ENCODE data around the gene RC3H2. TPM values are rescaled to one million over a fixed set of nuclear protein-coding genes. Genes with fewer than 3 reads are reported as not detected.

RC3H2 gene
- total and polyA plus RNA-seq, 10 of the 15 experiments (the other 5 are each of a cell fraction or from before 2014, with no cell fraction given), result 7.2 to 25.5 (median 16.1) TPM

DNA sequence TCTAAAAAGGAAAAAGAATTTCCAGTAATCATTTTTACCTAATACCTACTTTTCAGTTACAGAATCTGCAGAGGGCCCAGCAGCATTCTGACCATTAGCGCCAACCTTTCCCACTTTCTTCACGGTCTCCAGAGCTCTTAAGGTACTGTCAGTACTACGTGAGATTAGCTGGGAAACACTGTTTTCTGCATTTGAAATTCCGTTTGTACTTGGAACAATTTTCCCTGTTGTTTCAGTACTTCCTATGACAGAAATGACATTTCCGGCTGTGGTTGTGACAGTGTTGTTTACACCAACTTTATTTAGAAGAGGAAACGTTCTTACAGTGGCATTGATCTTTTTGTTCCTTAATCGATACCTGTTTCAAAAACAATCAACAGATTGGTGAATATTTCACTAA, 39.9 kb downstream of the RC3H2 start:
- ChIA-PET RAD21 (ENCODE audit: unreplicated experiment) (no interaction called here), SMC1A (ENCODE audit: uncharacterized antibody, unreplicated experiment) (interaction anchor here (0.5 kb wide), 1 partner anchor 24 kb away, joined by 3 read pairs; no protein-coding TSS in a partner anchor), CTCF (interaction anchor here (0.8 kb wide), 1 partner anchor 10 kb away, joined by 3 read pairs; no protein-coding TSS in a partner anchor), POLR2A (no interaction called here)
- Histone ChIP-seq H3K4me3 (no peak overlapping the region), H3K36me3 (ENCODE audit: control insufficient read depth in 2 of 2, insufficient read depth in 2 of 2, low read length in 1 of 2) (peaks cover 0 to 2% of the 10 kb centered on the region in 2 experiments; a peak in 1 of 4 replicates), H4K20me1 (ENCODE audit: control insufficient read depth, insufficient read depth) (no peaks in the 10 kb centered on the region), H3K9ac (ENCODE audit: control insufficient read depth, insufficient read depth, low read length) (no peak overlapping the region), H3K4me2 (ENCODE audit: control insufficient read depth, insufficient read depth) (no peak overlapping the region), H2AFZ (ENCODE audit: control insufficient read depth, low read depth, low read length) (no peak overlapping the region), H3K27ac (ENCODE audit: control insufficient read depth, insufficient read depth) (no peak overlapping the region), H3K4me1 (ENCODE audit: control insufficient read depth, insufficient read depth, low read length) (no peaks in the 10 kb centered on the region), H3K79me2 (ENCODE audit: control insufficient read depth, insufficient read depth, low read length) (no peaks in the 10 kb centered on the region), H3K9me3 (replicated peaks; ENCODE audit: control insufficient read depth, insufficient read depth, low read length) (no peaks in the 10 kb centered on the region), H3K27me3 (replicated peaks in 1 of 2; ENCODE audit: control insufficient read depth in 2 of 2, insufficient read depth in 2 of 2, low read length in 1 of 2) (no peaks in the 10 kb centered on the region)
- WGBS (ENCODE audit: insufficient coverage, insufficient replicate concordance, low lambda C conversion rate, missing lambda C conversion rate), result 81% methylated on average over 7 of the region's 7 CpGs
- intact Hi-C loops (cut with micrococcal nuclease; ENCODE audit: unreplicated experiment), result no loop called here
- TF ChIP-seq, protein P1, sequence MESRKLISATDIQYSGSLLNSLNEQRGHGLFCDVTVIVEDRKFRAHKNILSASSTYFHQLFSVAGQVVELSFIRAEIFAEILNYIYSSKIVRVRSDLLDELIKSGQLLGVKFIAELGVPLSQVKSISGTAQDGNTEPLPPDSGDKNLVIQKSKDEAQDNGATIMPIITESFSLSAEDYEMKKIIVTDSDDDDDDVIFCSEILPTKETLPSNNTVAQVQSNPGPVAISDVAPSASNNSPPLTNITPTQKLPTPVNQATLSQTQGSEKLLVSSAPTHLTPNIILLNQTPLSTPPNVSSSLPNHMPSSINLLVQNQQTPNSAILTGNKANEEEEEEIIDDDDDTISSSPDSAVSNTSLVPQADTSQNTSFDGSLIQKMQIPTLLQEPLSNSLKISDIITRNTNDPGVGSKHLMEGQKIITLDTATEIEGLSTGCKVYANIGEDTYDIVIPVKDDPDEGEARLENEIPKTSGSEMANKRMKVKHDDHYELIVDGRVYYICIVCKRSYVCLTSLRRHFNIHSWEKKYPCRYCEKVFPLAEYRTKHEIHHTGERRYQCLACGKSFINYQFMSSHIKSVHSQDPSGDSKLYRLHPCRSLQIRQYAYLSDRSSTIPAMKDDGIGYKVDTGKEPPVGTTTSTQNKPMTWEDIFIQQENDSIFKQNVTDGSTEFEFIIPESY (IDR thresholded peaks at IDR 0.05), result no peak
- TF ChIP-seq PBX3 (IDR thresholded peaks at IDR 0.05; ENCODE audit: insufficient replicate concordance, low read depth, low read length) (no peak), STAT1 (conservative IDR thresholded peaks at IDR 0.05) (no peak), NRF1 (conservative IDR thresholded peaks at IDR 0.05; ENCODE audit: low read depth, low read length) (no peak), EZH2 (IDR thresholded peaks at IDR 0.05; ENCODE audit: borderline replicate concordance, control insufficient read depth, low read depth, low read length) (no peak), SREBF1 (IDR thresholded peaks at IDR 0.05; ENCODE audit: low read length) (no peak), IKZF2 (IDR thresholded peaks at IDR 0.05) (no peak), SUPT20H (IDR thresholded peaks at IDR 0.05; ENCODE audit: borderline replicate concordance, control insufficient read depth, low read depth, low read length) (no peak), WRNIP1 (IDR thresholded peaks at IDR 0.05; ENCODE audit: borderline replicate concordance, low read depth, low read length) (no peak), NFYB (IDR thresholded peaks at IDR 0.05; ENCODE audit: insufficient read depth, low read depth, low read length) (no peak), TCF7 (IDR thresholded peaks at IDR 0.05; ENCODE audit: borderline replicate concordance) (no peak), CHD1 (IDR thresholded peaks at IDR 0.05; ENCODE audit: low read depth, low read length) (no peak), MTA3 (IDR thresholded peaks at IDR 0.05; ENCODE audit: borderline replicate concordance, low read length) (no peak)
- TF ChIP-seq, protein P2, sequence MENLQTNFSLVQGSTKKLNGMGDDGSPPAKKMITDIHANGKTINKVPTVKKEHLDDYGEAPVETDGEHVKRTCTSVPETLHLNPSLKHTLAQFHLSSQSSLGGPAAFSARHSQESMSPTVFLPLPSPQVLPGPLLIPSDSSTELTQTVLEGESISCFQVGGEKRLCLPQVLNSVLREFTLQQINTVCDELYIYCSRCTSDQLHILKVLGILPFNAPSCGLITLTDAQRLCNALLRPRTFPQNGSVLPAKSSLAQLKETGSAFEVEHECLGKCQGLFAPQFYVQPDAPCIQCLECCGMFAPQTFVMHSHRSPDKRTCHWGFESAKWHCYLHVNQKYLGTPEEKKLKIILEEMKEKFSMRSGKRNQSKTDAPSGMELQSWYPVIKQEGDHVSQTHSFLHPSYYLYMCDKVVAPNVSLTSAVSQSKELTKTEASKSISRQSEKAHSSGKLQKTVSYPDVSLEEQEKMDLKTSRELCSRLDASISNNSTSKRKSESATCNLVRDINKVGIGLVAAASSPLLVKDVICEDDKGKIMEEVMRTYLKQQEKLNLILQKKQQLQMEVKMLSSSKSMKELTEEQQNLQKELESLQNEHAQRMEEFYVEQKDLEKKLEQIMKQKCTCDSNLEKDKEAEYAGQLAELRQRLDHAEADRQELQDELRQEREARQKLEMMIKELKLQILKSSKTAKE (IDR thresholded peaks at IDR 0.05; ENCODE audit: low read depth, poor library complexity, severe bottlenecking), result no peak
- TF ChIP-seq, protein P3, sequence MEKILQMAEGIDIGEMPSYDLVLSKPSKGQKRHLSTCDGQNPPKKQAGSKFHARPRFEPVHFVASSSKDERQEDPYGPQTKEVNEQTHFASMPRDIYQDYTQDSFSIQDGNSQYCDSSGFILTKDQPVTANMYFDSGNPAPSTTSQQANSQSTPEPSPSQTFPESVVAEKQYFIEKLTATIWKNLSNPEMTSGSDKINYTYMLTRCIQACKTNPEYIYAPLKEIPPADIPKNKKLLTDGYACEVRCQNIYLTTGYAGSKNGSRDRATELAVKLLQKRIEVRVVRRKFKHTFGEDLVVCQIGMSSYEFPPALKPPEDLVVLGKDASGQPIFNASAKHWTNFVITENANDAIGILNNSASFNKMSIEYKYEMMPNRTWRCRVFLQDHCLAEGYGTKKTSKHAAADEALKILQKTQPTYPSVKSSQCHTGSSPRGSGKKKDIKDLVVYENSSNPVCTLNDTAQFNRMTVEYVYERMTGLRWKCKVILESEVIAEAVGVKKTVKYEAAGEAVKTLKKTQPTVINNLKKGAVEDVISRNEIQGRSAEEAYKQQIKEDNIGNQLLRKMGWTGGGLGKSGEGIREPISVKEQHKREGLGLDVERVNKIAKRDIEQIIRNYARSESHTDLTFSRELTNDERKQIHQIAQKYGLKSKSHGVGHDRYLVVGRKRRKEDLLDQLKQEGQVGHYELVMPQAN (conservative IDR thresholded peaks at IDR 0.05), result no peak
- DNase-seq (ENCODE audit: low read depth, low spot score), result no peak
- BruUV-seq (replicated peaks), result no TSS peak
- no peak for ATAC-seq
- peak; percentile 18 for FAIRE-seq
- in situ Hi-C loops (cut with MboI), result no loop called here
